WTC11 (cell line): ENCODE results near the gene MACROD2. TPM values are rescaled to one million over a fixed set of nuclear protein-coding genes. Genes with fewer than 3 reads are reported as not detected.

Experiments used
- ATAC-seq: fragments of 200-7000 bp; cut with Tn5 transposase; 2 replicates; pipeline ENCODE4 v1.10.0; 2021; ENCODE audit warnings: mild to moderate bottlenecking, moderate library complexity
- CTCF ChIA-PET: fragments of 300-600 bp; sonication (Branson Sonifier 250); formaldehyde crosslinking; loops from one replicate; lab custom pipeline; 2021; ENCODE audit warnings: antibody characterized with exemption; lab: Charles Lee
- POLR2A ChIA-PET: fragments of 350-600 bp; sonication (Branson Sonifier 250); formaldehyde crosslinking; loops from one replicate; lab custom pipeline; 2021; ENCODE audit warnings: antibody characterized with exemption; lab: Charles Lee
- DNase-seq: peaks from one replicate; pipeline ENCODE4 v3.0.0; 2021; ENCODE audit warnings: low spot score
- H3K27ac Mint-ChIP-seq: 2 replicates; pipeline ENCODE4 v1.8.0; 2021; ENCODE audit warnings: mixed read lengths
- H3K27me3 Mint-ChIP-seq: 2 replicates; pipeline ENCODE4 v1.8.0; 2021; ENCODE audit warnings: low read depth, mild to moderate bottlenecking, moderate library complexity, mixed read lengths
- H3K36me3 Mint-ChIP-seq: 2 replicates; pipeline ENCODE4 v1.8.0; 2021; ENCODE audit warnings: mixed read lengths
- H3K4me1 Mint-ChIP-seq: 2 replicates; pipeline ENCODE4 v1.8.0; 2022; ENCODE audit warnings: mixed read lengths
- H3K4me3 Mint-ChIP-seq: 2 replicates; pipeline ENCODE4 v1.8.0; 2021; ENCODE audit warnings: mild to moderate bottlenecking, moderate library complexity, mixed read lengths
- H3K9me3 Mint-ChIP-seq: 2 replicates; pipeline ENCODE4 v1.8.0; 2021; ENCODE audit warnings: mixed read lengths
- ATF1 ChIP-seq: sonication (generic); formaldehyde crosslinking; IDR thresholded peaks from 2 replicates; pipeline ENCODE4 v1.8.1; 2023; ENCODE audit warnings: mild to moderate bottlenecking, moderate library complexity, missing genetic modification reagents
- ETV6 ChIP-seq: sonication (generic); formaldehyde crosslinking; IDR thresholded peaks from 2 replicates; pipeline ENCODE4 v1.8.1; 2022; ENCODE audit warnings: mild to moderate bottlenecking, missing genetic modification reagents
- FOXJ3 ChIP-seq: sonication (generic); formaldehyde crosslinking; IDR thresholded peaks from 2 replicates; pipeline ENCODE4 v1.9.0; 2021; ENCODE audit warnings: missing genetic modification reagents, mild to moderate bottlenecking, borderline replicate concordance
- GABPB1 ChIP-seq: sonication (generic); formaldehyde crosslinking; IDR thresholded peaks from 2 replicates; pipeline ENCODE4 v1.8.1; 2023; ENCODE audit warnings: mild to moderate bottlenecking, missing genetic modification reagents
- GRHL2 ChIP-seq: fragments of 250-450 bp; sonication (Bioruptor Pico); IDR thresholded peaks from 2 replicates; pipeline ENCODE4 v1.8.0; 2022; ENCODE audit warnings: mild to moderate bottlenecking, moderate library complexity; ENCODE audit not compliant: insufficient replicate concordance, severe bottlenecking
- IRF2 ChIP-seq: sonication (generic); formaldehyde crosslinking; IDR thresholded peaks from 2 replicates; pipeline ENCODE4 v1.8.0; 2022; ENCODE audit warnings: low read depth, missing genetic modification reagents, borderline replicate concordance
- JUN ChIP-seq: sonication (generic); formaldehyde crosslinking; IDR thresholded peaks from 2 replicates; pipeline ENCODE4 v1.8.0; 2023; ENCODE audit warnings: mild to moderate bottlenecking, missing genetic modification reagents
- MYBL2 ChIP-seq: sonication (generic); formaldehyde crosslinking; IDR thresholded peaks from 2 replicates; pipeline ENCODE4 v1.8.1; 2023; ENCODE audit warnings: mild to moderate bottlenecking, moderate library complexity, missing genetic modification reagents
- NFYB ChIP-seq: sonication (generic); formaldehyde crosslinking; conservative IDR thresholded peaks from 2 replicates; pipeline ENCODE4 v1.8.0; 2022; ENCODE audit warnings: low read depth, missing genetic modification reagents
- NR1H2 ChIP-seq: sonication (generic); formaldehyde crosslinking; IDR thresholded peaks from 2 replicates; pipeline ENCODE4 v1.9.0; 2021; ENCODE audit warnings: mild to moderate bottlenecking, moderate library complexity, missing genetic modification reagents
- SMAD4 ChIP-seq: sonication (generic); formaldehyde crosslinking; IDR thresholded peaks from 2 replicates; pipeline ENCODE4 v1.8.0; 2022; ENCODE audit warnings: mild to moderate bottlenecking, missing genetic modification reagents
- TEAD1 ChIP-seq: sonication (generic); formaldehyde crosslinking; IDR thresholded peaks from 2 replicates; pipeline ENCODE4 v1.8.0; 2022; ENCODE audit warnings: mild to moderate bottlenecking, missing genetic modification reagents
- TEAD4 ChIP-seq: sonication (generic); formaldehyde crosslinking; IDR thresholded peaks from 2 replicates; pipeline ENCODE4 v1.8.0; 2022; ENCODE audit warnings: mild to moderate bottlenecking, missing genetic modification reagents
- TP53 ChIP-seq: sonication (generic); formaldehyde crosslinking; IDR thresholded peaks from 2 replicates; pipeline ENCODE4 v1.8.1; 2023; ENCODE audit warnings: mild to moderate bottlenecking, missing genetic modification reagents
- total RNA-seq: library from RNA; stranded (reverse); gene quantifications from 3 replicates; pipeline ENCODE4 v1.2.3, GENCODE V29; 2021
- TF ChIP-seq, protein P1 (sequence below): fragments of 250-450 bp; sonication (Bioruptor Pico); IDR thresholded peaks from 2 replicates; pipeline ENCODE4 v1.9.0; 2021; ENCODE audit warnings: mild to moderate bottlenecking, borderline replicate concordance
- TF ChIP-seq, protein P2 (sequence below): sonication (generic); formaldehyde crosslinking; IDR thresholded peaks from 2 replicates; pipeline ENCODE4 v1.8.1; 2022; ENCODE audit warnings: mild to moderate bottlenecking, missing genetic modification reagents, moderate library complexity, borderline replicate concordance
- TF ChIP-seq, protein P3 (sequence below): fragments of 250-450 bp; sonication (Bioruptor Pico); IDR thresholded peaks from 2 replicates; pipeline ENCODE4 v1.9.0; 2021; ENCODE audit warnings: mild to moderate bottlenecking
- TF ChIP-seq, protein P4 (sequence below): sonication (generic); formaldehyde crosslinking; IDR thresholded peaks from 2 replicates; pipeline ENCODE4 v1.8.0; 2023; ENCODE audit warnings: mild to moderate bottlenecking, missing genetic modification reagents

Gene MACROD2
- total RNA-seq, 1 experiment from 2014 or later: 4.1 TPM

- no peak for DNase-seq
- Mint-ChIP-seq H3K27ac (no peak overlapping the region), H3K4me1 (no peaks in the 10 kb centered on the region), H3K4me3 (no peak overlapping the region), H3K27me3 (no peaks in the 10 kb centered on the region), H3K9me3 (no peaks in the 10 kb centered on the region), H3K36me3 (no peaks in the 10 kb centered on the region)
- ChIA-PET CTCF (no interaction called here), POLR2A (no interaction called here)
- TF ChIP-seq SMAD4 (CRISPR knock-in tag) (no peak), GABPB1 (CRISPR knock-in tag) (peak; percentile 62)
- no peak for ATAC-seq
These were observed 587.5 kb downstream of the MACROD2 start for GRCh38 chr20:14582855-14583254.

DNA sequence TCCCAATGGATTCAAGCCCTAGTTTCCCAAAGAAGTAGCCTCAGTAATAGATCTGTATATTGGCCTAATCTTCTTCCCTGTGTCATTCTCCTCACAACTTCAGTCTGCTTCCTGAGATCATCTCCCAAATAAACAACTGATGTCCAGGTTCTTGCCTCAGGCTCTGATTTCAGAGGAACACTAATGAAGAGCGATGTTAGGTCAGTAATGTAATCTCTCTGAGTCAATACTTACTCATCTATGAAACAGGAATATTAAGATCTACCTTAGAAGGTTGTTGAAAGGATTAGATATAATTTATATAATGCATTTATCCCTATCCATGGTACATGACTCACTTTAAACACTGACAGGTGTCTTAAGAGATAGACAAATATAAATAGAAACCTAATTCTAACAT is 588.1 kb downstream of the MACROD2 start:
- DNase-seq (no peak), ATAC-seq (no peak)
- Mint-ChIP-seq H3K27me3 (no peaks in the 10 kb centered on the region), H3K27ac (no peak overlapping the region), H3K36me3 (no peaks in the 10 kb centered on the region), H3K4me3 (no peak overlapping the region), H3K4me1 (no peaks in the 10 kb centered on the region), H3K9me3 (no peaks in the 10 kb centered on the region)
- no peak for TF ChIP-seq JUN (CRISPR knock-in tag)
- TF ChIP-seq ATF1: no peak
- TF ChIP-seq NR1H2 (CRISPR knock-in tag): no peak
- TF ChIP-seq, protein P1, sequence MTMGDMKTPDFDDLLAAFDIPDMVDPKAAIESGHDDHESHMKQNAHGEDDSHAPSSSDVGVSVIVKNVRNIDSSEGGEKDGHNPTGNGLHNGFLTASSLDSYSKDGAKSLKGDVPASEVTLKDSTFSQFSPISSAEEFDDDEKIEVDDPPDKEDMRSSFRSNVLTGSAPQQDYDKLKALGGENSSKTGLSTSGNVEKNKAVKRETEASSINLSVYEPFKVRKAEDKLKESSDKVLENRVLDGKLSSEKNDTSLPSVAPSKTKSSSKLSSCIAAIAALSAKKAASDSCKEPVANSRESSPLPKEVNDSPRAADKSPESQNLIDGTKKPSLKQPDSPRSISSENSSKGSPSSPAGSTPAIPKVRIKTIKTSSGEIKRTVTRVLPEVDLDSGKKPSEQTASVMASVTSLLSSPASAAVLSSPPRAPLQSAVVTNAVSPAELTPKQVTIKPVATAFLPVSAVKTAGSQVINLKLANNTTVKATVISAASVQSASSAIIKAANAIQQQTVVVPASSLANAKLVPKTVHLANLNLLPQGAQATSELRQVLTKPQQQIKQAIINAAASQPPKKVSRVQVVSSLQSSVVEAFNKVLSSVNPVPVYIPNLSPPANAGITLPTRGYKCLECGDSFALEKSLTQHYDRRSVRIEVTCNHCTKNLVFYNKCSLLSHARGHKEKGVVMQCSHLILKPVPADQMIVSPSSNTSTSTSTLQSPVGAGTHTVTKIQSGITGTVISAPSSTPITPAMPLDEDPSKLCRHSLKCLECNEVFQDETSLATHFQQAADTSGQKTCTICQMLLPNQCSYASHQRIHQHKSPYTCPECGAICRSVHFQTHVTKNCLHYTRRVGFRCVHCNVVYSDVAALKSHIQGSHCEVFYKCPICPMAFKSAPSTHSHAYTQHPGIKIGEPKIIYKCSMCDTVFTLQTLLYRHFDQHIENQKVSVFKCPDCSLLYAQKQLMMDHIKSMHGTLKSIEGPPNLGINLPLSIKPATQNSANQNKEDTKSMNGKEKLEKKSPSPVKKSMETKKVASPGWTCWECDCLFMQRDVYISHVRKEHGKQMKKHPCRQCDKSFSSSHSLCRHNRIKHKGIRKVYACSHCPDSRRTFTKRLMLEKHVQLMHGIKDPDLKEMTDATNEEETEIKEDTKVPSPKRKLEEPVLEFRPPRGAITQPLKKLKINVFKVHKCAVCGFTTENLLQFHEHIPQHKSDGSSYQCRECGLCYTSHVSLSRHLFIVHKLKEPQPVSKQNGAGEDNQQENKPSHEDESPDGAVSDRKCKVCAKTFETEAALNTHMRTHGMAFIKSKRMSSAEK (CRISPR knock-in tag): no peak
- TF ChIP-seq TEAD1 (CRISPR knock-in tag): no peak
- no peak for TF ChIP-seq ETV6 (CRISPR knock-in tag)
- no peak for TF ChIP-seq FOXJ3 (CRISPR knock-in tag)
- TF ChIP-seq, protein P2, sequence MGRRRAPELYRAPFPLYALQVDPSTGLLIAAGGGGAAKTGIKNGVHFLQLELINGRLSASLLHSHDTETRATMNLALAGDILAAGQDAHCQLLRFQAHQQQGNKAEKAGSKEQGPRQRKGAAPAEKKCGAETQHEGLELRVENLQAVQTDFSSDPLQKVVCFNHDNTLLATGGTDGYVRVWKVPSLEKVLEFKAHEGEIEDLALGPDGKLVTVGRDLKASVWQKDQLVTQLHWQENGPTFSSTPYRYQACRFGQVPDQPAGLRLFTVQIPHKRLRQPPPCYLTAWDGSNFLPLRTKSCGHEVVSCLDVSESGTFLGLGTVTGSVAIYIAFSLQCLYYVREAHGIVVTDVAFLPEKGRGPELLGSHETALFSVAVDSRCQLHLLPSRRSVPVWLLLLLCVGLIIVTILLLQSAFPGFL (CRISPR knock-in tag): no peak
- TF ChIP-seq, protein P3, sequence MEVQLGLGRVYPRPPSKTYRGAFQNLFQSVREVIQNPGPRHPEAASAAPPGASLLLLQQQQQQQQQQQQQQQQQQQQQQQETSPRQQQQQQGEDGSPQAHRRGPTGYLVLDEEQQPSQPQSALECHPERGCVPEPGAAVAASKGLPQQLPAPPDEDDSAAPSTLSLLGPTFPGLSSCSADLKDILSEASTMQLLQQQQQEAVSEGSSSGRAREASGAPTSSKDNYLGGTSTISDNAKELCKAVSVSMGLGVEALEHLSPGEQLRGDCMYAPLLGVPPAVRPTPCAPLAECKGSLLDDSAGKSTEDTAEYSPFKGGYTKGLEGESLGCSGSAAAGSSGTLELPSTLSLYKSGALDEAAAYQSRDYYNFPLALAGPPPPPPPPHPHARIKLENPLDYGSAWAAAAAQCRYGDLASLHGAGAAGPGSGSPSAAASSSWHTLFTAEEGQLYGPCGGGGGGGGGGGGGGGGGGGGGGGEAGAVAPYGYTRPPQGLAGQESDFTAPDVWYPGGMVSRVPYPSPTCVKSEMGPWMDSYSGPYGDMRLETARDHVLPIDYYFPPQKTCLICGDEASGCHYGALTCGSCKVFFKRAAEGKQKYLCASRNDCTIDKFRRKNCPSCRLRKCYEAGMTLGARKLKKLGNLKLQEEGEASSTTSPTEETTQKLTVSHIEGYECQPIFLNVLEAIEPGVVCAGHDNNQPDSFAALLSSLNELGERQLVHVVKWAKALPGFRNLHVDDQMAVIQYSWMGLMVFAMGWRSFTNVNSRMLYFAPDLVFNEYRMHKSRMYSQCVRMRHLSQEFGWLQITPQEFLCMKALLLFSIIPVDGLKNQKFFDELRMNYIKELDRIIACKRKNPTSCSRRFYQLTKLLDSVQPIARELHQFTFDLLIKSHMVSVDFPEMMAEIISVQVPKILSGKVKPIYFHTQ (CRISPR knock-in tag): no peak
- TF ChIP-seq GABPB1 (CRISPR knock-in tag): no peak
- TF ChIP-seq, protein P4, sequence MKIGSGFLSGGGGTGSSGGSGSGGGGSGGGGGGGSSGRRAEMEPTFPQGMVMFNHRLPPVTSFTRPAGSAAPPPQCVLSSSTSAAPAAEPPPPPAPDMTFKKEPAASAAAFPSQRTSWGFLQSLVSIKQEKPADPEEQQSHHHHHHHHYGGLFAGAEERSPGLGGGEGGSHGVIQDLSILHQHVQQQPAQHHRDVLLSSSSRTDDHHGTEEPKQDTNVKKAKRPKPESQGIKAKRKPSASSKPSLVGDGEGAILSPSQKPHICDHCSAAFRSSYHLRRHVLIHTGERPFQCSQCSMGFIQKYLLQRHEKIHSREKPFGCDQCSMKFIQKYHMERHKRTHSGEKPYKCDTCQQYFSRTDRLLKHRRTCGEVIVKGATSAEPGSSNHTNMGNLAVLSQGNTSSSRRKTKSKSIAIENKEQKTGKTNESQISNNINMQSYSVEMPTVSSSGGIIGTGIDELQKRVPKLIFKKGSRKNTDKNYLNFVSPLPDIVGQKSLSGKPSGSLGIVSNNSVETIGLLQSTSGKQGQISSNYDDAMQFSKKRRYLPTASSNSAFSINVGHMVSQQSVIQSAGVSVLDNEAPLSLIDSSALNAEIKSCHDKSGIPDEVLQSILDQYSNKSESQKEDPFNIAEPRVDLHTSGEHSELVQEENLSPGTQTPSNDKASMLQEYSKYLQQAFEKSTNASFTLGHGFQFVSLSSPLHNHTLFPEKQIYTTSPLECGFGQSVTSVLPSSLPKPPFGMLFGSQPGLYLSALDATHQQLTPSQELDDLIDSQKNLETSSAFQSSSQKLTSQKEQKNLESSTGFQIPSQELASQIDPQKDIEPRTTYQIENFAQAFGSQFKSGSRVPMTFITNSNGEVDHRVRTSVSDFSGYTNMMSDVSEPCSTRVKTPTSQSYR (CRISPR knock-in tag): no peak
- TF ChIP-seq GRHL2 (CRISPR knock-in tag): no peak
- TF ChIP-seq NFYB (CRISPR knock-in tag): no peak
- TF ChIP-seq IRF2: no peak
- TF ChIP-seq TEAD4 (CRISPR knock-in tag): no peak
- TF ChIP-seq TP53 (CRISPR knock-in tag): no peak
- TF ChIP-seq MYBL2 (CRISPR knock-in tag): no peak
- CTCF ChIA-PET: no interaction called here
- POLR2A ChIA-PET: no interaction called here
